ENCODE data around the gene TMEM217. TPM values are rescaled to one million over a fixed set of nuclear protein-coding genes. Genes with fewer than 3 reads are reported as not detected.

The TMEM217 gene
- total RNA-seq, 2 donors from 2014 or later = 0.95 to 1.6 TPM

GRCh38 chr6:37242429-37243052 is 15.4 kb downstream of the TMEM217 start:
- TF ChIP-seq CTCF (conservative IDR thresholded peaks at IDR 0.05) = no peak
- Mint-ChIP-seq H3K27me3 (ENCODE audit: insufficient read depth) (peaks cover 8% of the 10 kb centered on the region), H3K4me1 (no peaks in the 10 kb centered on the region), H3K27ac (no peak overlapping the region), H3K4me3 (no peak overlapping the region), H3K36me3 (ENCODE audit: low read depth) (no peaks in the 10 kb centered on the region), H3K9me3 (peaks cover 4% of the 10 kb centered on the region)
- Histone ChIP-seq H3K27me3 (ENCODE audit: control insufficient read depth, insufficient read depth, low read length, poor library complexity, severe bottlenecking) (no peaks in the 10 kb centered on the region), H3K27ac (ENCODE audit: low read depth, low read length) (peak overlapping the region; percentile 14), H3K36me3 (ENCODE audit: control insufficient read depth, insufficient read depth, low read length) (no peaks in the 10 kb centered on the region), H3K9me3 (ENCODE audit: control insufficient read depth, low read length) (no peaks in the 10 kb centered on the region), H3K4me1 (ENCODE audit: control insufficient read depth, insufficient read depth, low read length) (no peaks in the 10 kb centered on the region), H3K4me3 (ENCODE audit: low read length) (no peak overlapping the region), H3K9ac (ENCODE audit: extremely low read depth, low read length, poor library complexity, severe bottlenecking) (no peak overlapping the region)
- whole genome bisulfite sequencing, 2 experiments (ENCODE audit: insufficient coverage in 1 of 2, insufficient read length in 1 of 2) = 80 to 94% methylated on average over 1 of the region's 1 CpG
- no peak for DNase-seq

- no peak for TF ChIP-seq CTCF (conservative IDR thresholded peaks at IDR 0.05)
- no peak overlapping the region for H3K27ac ChIP-seq (ENCODE audit: low read depth, low read length)
- Mint-ChIP-seq H3K27ac (no peak overlapping the region), H3K9me3 (peaks cover 3% of the 10 kb centered on the region), H3K4me1 (no peaks in the 10 kb centered on the region), H3K4me3 (no peak overlapping the region), H3K36me3 (ENCODE audit: low read depth) (no peaks in the 10 kb centered on the region), H3K27me3 (ENCODE audit: insufficient read depth) (peaks cover 5% of the 10 kb centered on the region)
- 85 to 100% methylated on average over 1 to 5 of the region's 5 CpGs for WGBS, 2 experiments (ENCODE audit: insufficient coverage in 1 of 2, insufficient read length in 1 of 2)
- no peaks in the 10 kb centered on the region for H3K4me1 ChIP-seq (ENCODE audit: control insufficient read depth, insufficient read depth, low read length)
- no peaks in the 10 kb centered on the region for H3K9me3 ChIP-seq (ENCODE audit: control insufficient read depth, low read length)
- no peak overlapping the region for H3K9ac ChIP-seq (ENCODE audit: extremely low read depth, low read length, poor library complexity, severe bottlenecking)
- no peaks in the 10 kb centered on the region for H3K27me3 ChIP-seq (ENCODE audit: control insufficient read depth, insufficient read depth, low read length, poor library complexity, severe bottlenecking)
- H3K4me3 ChIP-seq (ENCODE audit: low read length) = no peak overlapping the region
- no peaks in the 10 kb centered on the region for H3K36me3 ChIP-seq (ENCODE audit: control insufficient read depth, insufficient read depth, low read length)
- DNase-seq = no peak
Measured at GRCh38 chr6:37241775-37242428, 16.0 kb downstream of the TMEM217 start.

GRCh38 chr6:37241131-37241530 is 16.8 kb downstream of the TMEM217 start:
- H3K4me1 Mint-ChIP-seq = no peaks in the 10 kb centered on the region
- no peak overlapping the region for H3K4me3 Mint-ChIP-seq
- H3K36me3 Mint-ChIP-seq (ENCODE audit: low read depth) = no peaks in the 10 kb centered on the region
- H3K4me3 ChIP-seq (ENCODE audit: low read length) = no peak overlapping the region
- H3K9me3 Mint-ChIP-seq = peaks cover 3% of the 10 kb centered on the region
- no peak for TF ChIP-seq CTCF (conservative IDR thresholded peaks at IDR 0.05)
- H3K27ac ChIP-seq (ENCODE audit: low read depth, low read length) = no peak overlapping the region
- H3K36me3 ChIP-seq (ENCODE audit: control insufficient read depth, insufficient read depth, low read length) = no peaks in the 10 kb centered on the region
- no peaks in the 10 kb centered on the region for H3K4me1 ChIP-seq (ENCODE audit: control insufficient read depth, insufficient read depth, low read length)
- no peak for DNase-seq
- 93 to 95% methylated on average over 3 to 6 of the region's 6 CpGs for WGBS, 2 experiments (ENCODE audit: insufficient coverage in 1 of 2, insufficient read length in 1 of 2)
- no peaks in the 10 kb centered on the region for H3K9me3 ChIP-seq (ENCODE audit: control insufficient read depth, low read length)
- no peak overlapping the region for H3K27ac Mint-ChIP-seq
- peaks cover 1% of the 10 kb centered on the region for H3K27me3 Mint-ChIP-seq (ENCODE audit: insufficient read depth)
- no peaks in the 10 kb centered on the region for H3K27me3 ChIP-seq (ENCODE audit: control insufficient read depth, insufficient read depth, low read length, poor library complexity, severe bottlenecking)
- H3K9ac ChIP-seq (ENCODE audit: extremely low read depth, low read length, poor library complexity, severe bottlenecking) = no peak overlapping the region
